Activated CD8-positive, alpha-beta memory T cell treated with anti-CD3 and anti-CD28 coated beads, Interleukin-2, amount 50 U/mL, for 1 hour (primary cell): ENCODE results near the gene NSMCE4A.
"Not testable (repeated sequence)": the region's sequence is repeated elsewhere in the genome, so short reads cannot be mapped to it uniquely, and the experiment has no call there.

ENCODE experiments used
- DNase-seq: peaks from one replicate; pipeline ENCODE4 v3.0.0-alpha.2; 2020; ENCODE audit errors: extremely low read depth

NSMCE4A gene

GRCh38 chr10:121974535-121975294 is at the start of gene NSMCE4A:
Gene NSMCE4A, minus strand, starts transcription at chr10:121975217. Its CDS starts 52 bp downstream, at chr10:121975165.
- no peak for DNase-seq

- not testable (repeated sequence) for DNase-seq
These were observed 48.2 kb upstream of the NSMCE4A start for GRCh38 chr10:122023257-122023656.

- no peak for DNase-seq
These were observed 47.3 kb upstream of the NSMCE4A start for GRCh38 chr10:122022276-122022675.

- DNase-seq: no peak
These were observed 46.8 kb upstream of the NSMCE4A start for GRCh38 chr10:122021828-122022227.

- no peak for DNase-seq
These were observed 46.4 kb upstream of the NSMCE4A start for GRCh38 chr10:122021379-122021778.

- DNase-seq: no peak
These were observed 45.2 kb upstream of the NSMCE4A start for GRCh38 chr10:122020226-122020625.

GRCh38 chr10:122019414-122019975 is 44.5 kb upstream of the NSMCE4A start:
- no peak for DNase-seq

- DNase-seq: no peak
These were observed 44.0 kb upstream of the NSMCE4A start for GRCh38 chr10:122018951-122019413.

- no peak for DNase-seq
These were observed 43.5 kb upstream of the NSMCE4A start for GRCh38 chr10:122018491-122018890.

GRCh38 chr10:122017926-122018325 is 42.9 kb upstream of the NSMCE4A start:
- not testable (repeated sequence) for DNase-seq

- DNase-seq: no peak
These were observed 39.7 kb upstream of the NSMCE4A start for GRCh38 chr10:122014652-122015248.

GRCh38 chr10:122013311-122013780 is 38.3 kb upstream of the NSMCE4A start:
- DNase-seq: no peak

- DNase-seq: no peak
These were observed 37.7 kb upstream of the NSMCE4A start for GRCh38 chr10:122012731-122013130.

- DNase-seq: no peak
These were observed 35.5 kb upstream of the NSMCE4A start for GRCh38 chr10:122010405-122011050.

- no peak for DNase-seq
These were observed 32.4 kb upstream of the NSMCE4A start for GRCh38 chr10:122007415-122007814.

GRCh38 chr10:122001698-122002097 is 26.7 kb upstream of the NSMCE4A start:
- no peak for DNase-seq

GRCh38 chr10:121999301-121999700 is 24.3 kb upstream of the NSMCE4A start:
- DNase-seq: no peak

- no peak for DNase-seq
These were observed 23.4 kb upstream of the NSMCE4A start for GRCh38 chr10:121998462-121998861.

GRCh38 chr10:121994429-121994941 is 19.5 kb upstream of the NSMCE4A start:
- no peak for DNase-seq

GRCh38 chr10:121991727-121992126 is 16.7 kb upstream of the NSMCE4A start:
- DNase-seq: not testable (repeated sequence)

- no peak for DNase-seq
These were observed 15.1 kb upstream of the NSMCE4A start for GRCh38 chr10:121990015-121990677.
